ENCODE results near the gene ZNF678. TPM values are rescaled to one million over a fixed set of nuclear protein-coding genes. Genes with fewer than 3 reads are reported as not detected.
A peak's percentile ranks its signal among the peaks of the same experiment; 100 is the strongest.
"Not testable (repeated sequence)": the region's sequence is repeated elsewhere in the genome, so short reads cannot be mapped to it uniquely, and the experiment has no call there.

ZNF678 gene
- total RNA-seq, 1 experiment from 2014 or later: 0.79 TPM

DNA sequence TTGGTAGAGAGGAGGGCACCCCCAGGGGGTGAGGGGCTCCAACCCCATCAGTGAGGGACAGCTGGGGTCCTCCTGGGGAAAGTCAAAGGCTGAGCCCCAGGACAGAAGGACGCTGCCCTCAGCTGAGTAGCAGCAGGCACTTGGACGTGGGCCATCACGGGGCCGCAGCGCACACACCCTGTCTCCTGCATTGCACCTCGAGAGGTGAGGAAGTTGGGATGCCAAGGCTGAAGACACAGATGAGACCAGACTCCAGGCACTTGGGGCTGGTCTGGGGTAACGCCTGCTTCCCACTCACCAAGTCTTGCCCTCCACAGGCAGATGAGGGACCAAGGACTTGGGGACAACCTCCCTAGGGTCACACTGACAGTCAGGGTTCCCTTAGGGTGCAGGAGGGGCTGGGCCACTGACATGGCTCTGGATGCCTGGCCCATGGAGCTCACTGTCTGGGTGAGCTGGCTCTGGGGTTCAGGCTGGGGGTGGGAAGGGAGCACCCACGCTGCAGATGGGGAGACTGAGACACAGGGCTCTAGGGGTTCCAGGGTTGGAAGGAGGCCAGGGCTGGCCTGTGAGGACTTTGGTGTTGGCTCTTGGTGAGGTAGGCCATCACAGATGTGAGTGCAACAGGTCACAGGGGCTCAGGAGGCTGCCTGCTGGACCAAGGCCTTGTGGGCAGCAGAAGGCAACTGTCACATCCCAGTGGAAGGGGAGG, 16.6 kb upstream of the ZNF678 start:
- Histone ChIP-seq H3K27me3 (no peaks in the 10 kb centered on the region), H3K36me3 (no peaks in the 10 kb centered on the region), H3K9me3 (peaks cover 6% of the 10 kb centered on the region), H3K4me3 (no peak overlapping the region)
- DNase-seq: no peak

DNA sequence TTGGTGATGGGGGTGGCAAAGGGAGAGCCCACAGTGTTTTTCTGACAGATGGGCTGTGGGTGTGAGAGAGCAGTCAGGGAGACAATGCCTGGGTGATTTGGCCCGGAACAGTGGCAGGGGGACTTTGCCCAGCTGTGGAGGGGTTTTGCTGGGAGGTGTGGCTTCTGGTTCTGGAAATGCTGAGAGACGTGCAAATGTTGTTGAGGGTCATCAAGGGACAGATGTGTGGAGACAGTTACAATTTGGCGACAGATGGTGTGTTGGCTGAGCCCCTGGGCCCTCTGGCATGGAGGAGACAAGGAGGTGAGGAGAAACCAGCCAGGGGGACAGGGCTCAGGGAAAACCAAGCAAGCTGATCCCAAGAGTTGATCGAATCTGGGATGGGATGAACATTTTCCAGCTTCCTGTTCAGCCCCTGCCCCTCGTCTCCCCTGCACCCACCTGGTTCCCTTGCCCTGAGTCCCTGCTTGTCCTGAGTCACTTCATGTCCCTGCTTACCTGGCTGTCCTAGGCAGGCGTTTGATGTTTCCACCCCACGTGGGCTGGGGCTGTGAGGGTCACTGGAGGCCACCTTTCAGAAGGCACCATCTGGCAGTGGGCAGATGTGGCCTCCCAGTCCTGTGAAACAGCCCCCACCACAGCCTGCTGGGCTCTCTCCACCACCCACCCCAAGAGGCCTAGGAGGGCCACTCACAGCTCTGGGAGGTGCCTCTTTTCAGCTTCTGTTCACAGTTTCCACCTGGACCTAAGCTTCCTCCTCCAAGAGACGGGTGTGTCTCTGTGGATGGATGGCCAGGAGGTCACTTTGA, 15.8 kb upstream of the ZNF678 start:
- Histone ChIP-seq H3K36me3 (no peaks in the 10 kb centered on the region), H3K4me3 (no peak overlapping the region), H3K27me3 (no peaks in the 10 kb centered on the region), H3K9me3 (peaks cover 13% of the 10 kb centered on the region)
- DNase-seq: no peak

GRCh38 chr1:227548119-227548397, 15.3 kb upstream of the ZNF678 start:
- Histone ChIP-seq H3K4me3 (no peak overlapping the region), H3K36me3 (no peaks in the 10 kb centered on the region), H3K27me3 (no peaks in the 10 kb centered on the region), H3K9me3 (peaks cover 15% of the 10 kb centered on the region)
- DNase-seq: no peak

GRCh38 chr1:227548448-227548847, 14.9 kb upstream of the ZNF678 start:
- DNase-seq: no peak
- Histone ChIP-seq H3K36me3 (no peaks in the 10 kb centered on the region), H3K4me3 (no peak overlapping the region), H3K27me3 (no peaks in the 10 kb centered on the region), H3K9me3 (peaks cover 14% of the 10 kb centered on the region)

DNA sequence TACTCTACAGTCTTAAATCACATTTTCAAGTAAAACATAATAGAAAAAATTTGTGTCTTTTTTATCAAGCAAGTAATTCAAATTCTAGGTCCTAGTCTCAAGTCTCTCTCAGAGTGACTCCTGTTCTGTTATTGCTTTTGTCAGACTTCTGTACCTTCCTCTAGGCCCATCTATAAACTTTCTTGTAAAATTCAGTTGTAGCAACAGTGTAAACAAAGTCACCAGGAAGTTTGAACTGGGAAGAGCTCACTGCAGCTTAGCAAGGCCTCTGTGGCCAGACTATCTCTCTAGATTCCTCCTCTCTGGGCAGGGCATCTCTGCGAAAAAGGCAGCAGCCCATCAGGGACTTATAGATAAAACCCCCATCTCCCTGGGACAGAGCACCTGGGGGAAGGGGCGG, 13.5 kb upstream of the ZNF678 start:
- DNase-seq: no peak
- H3K9me3 ChIP-seq: peaks cover 18% of the 10 kb centered on the region
- H3K27me3 ChIP-seq: no peaks in the 10 kb centered on the region
- H3K4me3 ChIP-seq: no peak overlapping the region
- H3K36me3 ChIP-seq: no peaks in the 10 kb centered on the region

- H3K36me3 ChIP-seq, H3K27me3 ChIP-seq, DNase-seq, H3K4me3 ChIP-seq: not testable (repeated sequence)
- peaks cover 18% of the 10 kb centered on the region for H3K9me3 ChIP-seq
Measured at GRCh38 chr1:227551881-227552280, 11.5 kb upstream of the ZNF678 start.

GRCh38 chr1:227556288-227556687, 7.1 kb upstream of the ZNF678 start:
- Histone ChIP-seq H3K36me3 (no peaks in the 10 kb centered on the region), H3K9me3 (peaks cover 18% of the 10 kb centered on the region), H3K4me3 (no peak overlapping the region), H3K27me3 (no peaks in the 10 kb centered on the region)
- no peak for DNase-seq

DNA sequence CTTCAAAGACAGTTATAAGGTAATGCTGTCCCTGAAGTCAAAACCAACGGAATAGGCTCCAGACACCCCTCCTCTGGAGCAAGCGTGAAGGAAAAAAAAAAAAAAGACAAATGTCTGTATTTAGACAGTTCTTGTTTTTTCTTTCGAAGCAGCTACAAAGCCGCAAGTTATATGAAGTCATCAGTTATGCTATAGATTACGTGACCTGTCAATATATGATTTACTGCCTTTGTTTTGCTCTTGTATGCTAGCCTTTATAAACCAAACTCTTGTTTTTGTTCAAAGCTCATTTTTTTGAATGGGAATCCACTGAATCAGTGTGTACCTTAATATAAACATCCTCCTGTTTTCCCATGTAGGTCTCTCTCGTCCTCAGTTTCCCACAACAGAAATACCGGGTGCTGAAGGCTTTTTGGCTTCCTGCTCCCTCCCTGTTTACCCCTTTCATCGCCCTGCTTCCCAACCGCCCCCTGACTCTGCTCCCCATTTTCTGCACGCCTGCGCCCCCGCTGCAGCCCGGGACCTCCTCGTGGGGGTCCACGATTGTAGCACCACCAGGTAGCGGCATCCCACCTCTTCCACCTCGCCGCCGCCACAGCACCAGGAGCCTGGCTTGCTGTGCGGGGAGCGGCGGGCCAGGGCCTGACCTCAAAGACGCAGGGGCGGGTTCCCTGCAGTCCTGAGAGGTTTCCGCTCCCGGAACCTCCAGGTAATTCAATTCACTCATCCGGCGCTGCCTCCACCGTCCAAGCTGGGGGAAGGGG, 5.2 kb upstream of the ZNF678 start:
- H3K9me3 ChIP-seq: peaks cover 8% of the 10 kb centered on the region; the same call in 1 of the 2 replicates
- no peak overlapping the region for H3K4me3 ChIP-seq
- DNase-seq: no peak
- H3K27me3 ChIP-seq: no peaks in the 10 kb centered on the region
- no peaks in the 10 kb centered on the region for H3K36me3 ChIP-seq

DNA sequence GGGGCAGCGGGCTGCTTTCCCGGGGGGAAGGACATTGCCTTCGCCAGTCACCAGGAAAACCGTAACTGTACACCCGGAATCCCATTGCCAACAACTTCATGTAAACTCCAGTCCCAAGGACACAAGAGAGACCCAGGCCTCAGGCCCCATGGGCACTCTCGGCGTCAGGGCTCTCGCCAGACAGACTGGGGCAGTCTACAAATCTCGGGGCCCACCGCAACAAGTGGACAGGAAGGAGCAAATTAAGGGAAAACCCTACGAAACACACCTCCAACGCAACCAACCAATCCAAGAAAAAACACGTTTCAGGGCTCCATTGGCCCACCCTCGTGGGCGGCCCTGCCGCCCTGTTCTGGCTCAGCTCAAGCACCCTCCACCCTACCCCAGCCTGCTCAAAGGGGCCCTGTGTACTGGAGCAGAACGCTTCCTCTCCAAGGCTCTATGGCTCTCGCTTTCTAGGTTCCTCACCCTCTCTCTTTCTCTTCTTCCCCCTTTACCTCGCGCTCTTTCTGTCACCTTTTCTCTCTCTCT, 4.6 kb upstream of the ZNF678 start:
- H3K27me3 ChIP-seq: no peaks in the 10 kb centered on the region
- no peak overlapping the region for H3K4me3 ChIP-seq
- no peak for DNase-seq
- H3K9me3 ChIP-seq: peaks cover 8% of the 10 kb centered on the region; the same call in 1 of the 2 replicates
- H3K36me3 ChIP-seq: no peaks in the 10 kb centered on the region

- Histone ChIP-seq H3K36me3 (no peaks in the 10 kb centered on the region), H3K4me3 (no peak overlapping the region), H3K27me3 (no peaks in the 10 kb centered on the region), H3K9me3 (peaks cover 3% of the 10 kb centered on the region; the same call in 1 of the 2 replicates)
- DNase-seq: no peak
Measured at GRCh38 chr1:227559499-227559898, 3.9 kb upstream of the ZNF678 start.

GRCh38 chr1:227559926-227560325, 3.4 kb upstream of the ZNF678 start:
- H3K36me3 ChIP-seq: no peaks in the 10 kb centered on the region
- H3K4me3 ChIP-seq: no peak overlapping the region
- no peak for DNase-seq
- H3K9me3 ChIP-seq: 0 out of 2 replicates have a peak, but pooled peaks cover 3% of the 10 kb centered on the region
- H3K27me3 ChIP-seq: no peaks in the 10 kb centered on the region

DNA sequence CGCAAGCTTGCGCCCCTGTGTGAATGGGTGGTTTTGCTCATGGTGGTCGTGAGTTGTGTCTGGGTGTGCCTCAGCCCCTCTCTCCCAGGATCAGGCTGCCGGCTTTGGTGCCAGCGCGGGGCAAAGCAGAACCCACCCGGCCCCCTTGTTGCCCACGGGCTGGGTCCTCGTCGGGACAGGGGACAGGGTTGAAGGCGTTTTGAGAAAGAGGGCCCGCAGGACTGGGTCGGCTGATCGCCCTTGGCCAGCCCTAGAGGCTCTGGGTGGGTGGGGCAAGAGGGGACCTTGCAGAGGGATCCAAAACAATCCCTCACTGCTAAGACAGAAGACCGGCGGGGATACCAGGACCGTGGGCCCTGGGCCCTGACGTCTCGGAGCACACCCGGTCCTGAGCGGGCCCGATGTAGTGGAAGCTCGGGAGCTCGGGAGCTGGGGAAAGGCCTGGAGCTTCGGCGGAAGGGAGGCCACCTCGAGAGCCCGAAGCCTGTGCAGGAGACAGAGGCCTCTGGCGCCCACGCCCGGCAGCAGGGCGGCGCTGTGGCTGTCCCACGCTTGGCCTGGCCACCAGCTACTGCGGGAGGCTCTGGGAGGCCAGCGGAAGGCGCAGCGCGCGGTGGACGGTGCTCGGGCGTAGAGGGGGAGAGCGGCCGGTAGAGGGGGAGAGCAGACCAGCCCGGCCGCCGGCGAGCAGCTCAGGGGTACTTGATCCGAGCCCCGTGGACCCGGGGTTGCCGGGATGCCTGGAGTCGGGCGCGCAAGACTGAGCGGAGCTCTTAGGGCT, 2.8 kb upstream of the ZNF678 start:
- no peak overlapping the region for H3K4me3 ChIP-seq
- H3K36me3 ChIP-seq: peaks cover 2% of the 10 kb centered on the region; the same call in 1 of the 2 replicates
- peaks cover 3% of the 10 kb centered on the region; the same call in 1 of the 2 replicates for H3K9me3 ChIP-seq
- DNase-seq: no peak
- H3K27me3 ChIP-seq: no peaks in the 10 kb centered on the region

- no peaks in the 10 kb centered on the region for H3K27me3 ChIP-seq
- no peak for DNase-seq
- peaks cover 10% of the 10 kb centered on the region for H3K36me3 ChIP-seq
- H3K9me3 ChIP-seq: peaks cover 3% of the 10 kb centered on the region; the same call in 1 of the 2 replicates
- no peak overlapping the region for H3K4me3 ChIP-seq
Measured at GRCh38 chr1:227561241-227561907, 2.0 kb upstream of the ZNF678 start.

DNA sequence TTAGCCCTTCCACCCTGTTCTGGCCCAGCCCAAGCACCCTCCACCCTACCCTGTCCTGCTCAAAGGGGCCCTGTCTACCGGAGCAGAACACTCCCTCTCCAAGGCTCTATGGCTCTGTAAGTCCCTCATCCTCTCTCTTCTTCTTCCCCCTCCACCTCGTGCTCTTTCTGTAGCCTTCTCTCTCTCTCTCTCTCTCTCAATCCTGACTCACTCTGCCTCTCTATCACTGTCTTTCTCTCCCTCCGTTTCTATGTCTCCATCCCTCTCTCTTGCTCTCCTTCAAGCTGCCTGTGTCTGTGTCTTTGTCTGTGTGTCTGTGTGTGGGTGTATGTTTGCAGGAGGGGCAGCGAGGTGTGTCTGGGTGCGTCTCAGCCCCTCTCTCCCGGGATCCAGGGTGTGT, 1.3 kb upstream of the ZNF678 start:
- H3K36me3 ChIP-seq: peaks cover 17% of the 10 kb centered on the region
- no peak overlapping the region for H3K4me3 ChIP-seq
- H3K9me3 ChIP-seq: peaks cover 3% of the 10 kb centered on the region; the same call in 1 of the 2 replicates
- DNase-seq: no peak
- no peaks in the 10 kb centered on the region for H3K27me3 ChIP-seq

GRCh38 chr1:227562933-227563323, 428 bp upstream of the ZNF678 start:
- Histone ChIP-seq H3K27me3 (no peaks in the 10 kb centered on the region), H3K4me3 (peak overlapping the region; percentile 90), H3K9me3 (peaks cover 3% of the 10 kb centered on the region; the same call in 1 of the 2 replicates), H3K36me3 (peaks cover 18% of the 10 kb centered on the region)
- DNase-seq: no peak

DNA sequence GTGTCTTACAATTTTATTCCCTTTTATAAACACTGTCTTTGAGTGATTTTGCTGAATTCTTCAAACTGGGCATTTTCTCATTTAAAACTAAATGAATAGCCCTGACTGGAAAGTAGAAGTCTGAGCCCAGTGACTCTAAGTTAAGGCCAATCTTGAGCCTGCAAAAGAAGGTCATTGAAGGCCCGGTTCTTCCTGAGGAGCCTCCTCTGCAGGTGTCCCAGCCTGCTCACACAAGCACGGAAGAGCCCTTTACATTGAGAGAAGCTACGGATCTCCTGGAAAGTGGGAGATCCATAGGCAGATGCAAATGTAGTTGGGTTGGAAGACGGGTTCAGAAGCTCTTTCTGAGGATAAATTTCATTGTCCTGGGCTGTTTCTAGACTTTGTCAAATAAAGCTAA, 3.9 kb downstream of the ZNF678 start:
- peaks cover 24% of the 10 kb centered on the region for H3K36me3 ChIP-seq
- H3K27me3 ChIP-seq: no peaks in the 10 kb centered on the region
- DNase-seq: no peak
- peaks cover 10% of the 10 kb centered on the region for H3K9me3 ChIP-seq
- H3K4me3 ChIP-seq: no peak overlapping the region

All from MG63 (cell line).